Measurements from ENCODE around the gene DNA2.

DNA sequence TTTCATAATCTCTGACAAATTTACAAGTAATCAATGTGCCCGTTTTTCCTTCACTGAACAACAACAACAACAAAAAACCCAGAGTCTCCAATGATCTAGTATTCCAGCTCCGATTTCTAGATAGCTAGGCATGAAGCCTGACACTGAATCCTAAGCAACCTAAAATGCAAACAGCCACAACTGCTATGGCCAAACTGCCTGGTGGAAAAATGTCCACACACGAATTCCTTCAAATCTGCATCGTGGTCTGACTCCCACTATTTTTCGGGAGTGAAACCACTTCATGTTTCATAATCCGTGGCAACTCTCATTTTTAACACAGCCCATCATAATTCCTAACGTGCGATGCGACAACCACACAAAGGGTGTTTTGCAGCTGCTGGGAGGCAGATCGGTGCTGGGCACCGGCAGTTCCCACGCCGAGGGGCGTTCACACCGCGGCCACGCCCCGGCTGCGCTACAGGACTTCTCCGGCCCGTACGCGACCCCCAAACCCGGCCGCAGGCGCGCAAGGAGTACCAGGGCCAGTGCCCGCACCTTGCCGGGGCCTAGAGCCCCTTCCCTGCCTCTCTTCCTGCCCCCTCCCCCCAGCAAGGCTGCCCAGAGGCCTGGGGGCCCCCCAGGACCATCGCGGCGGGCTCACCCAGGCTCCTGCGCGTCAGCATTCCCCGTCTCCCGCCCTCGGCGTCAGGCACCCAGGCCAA, 65.5 kb downstream of the DNA2 start:
- TF ChIP-seq, protein P1, sequence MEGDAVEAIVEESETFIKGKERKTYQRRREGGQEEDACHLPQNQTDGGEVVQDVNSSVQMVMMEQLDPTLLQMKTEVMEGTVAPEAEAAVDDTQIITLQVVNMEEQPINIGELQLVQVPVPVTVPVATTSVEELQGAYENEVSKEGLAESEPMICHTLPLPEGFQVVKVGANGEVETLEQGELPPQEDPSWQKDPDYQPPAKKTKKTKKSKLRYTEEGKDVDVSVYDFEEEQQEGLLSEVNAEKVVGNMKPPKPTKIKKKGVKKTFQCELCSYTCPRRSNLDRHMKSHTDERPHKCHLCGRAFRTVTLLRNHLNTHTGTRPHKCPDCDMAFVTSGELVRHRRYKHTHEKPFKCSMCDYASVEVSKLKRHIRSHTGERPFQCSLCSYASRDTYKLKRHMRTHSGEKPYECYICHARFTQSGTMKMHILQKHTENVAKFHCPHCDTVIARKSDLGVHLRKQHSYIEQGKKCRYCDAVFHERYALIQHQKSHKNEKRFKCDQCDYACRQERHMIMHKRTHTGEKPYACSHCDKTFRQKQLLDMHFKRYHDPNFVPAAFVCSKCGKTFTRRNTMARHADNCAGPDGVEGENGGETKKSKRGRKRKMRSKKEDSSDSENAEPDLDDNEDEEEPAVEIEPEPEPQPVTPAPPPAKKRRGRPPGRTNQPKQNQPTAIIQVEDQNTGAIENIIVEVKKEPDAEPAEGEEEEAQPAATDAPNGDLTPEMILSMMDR (IDR thresholded peaks at IDR 0.05): no peak
- TF ChIP-seq POLR2A (IDR thresholded peaks at IDR 0.05): no peak

Data from heart left ventricle (tissue), 13 donors.